Ammon's horn (tissue), 1 donor: Measurements from ENCODE around the gene CDC40.

Experiments used
- DNase-seq: peaks from one replicate; pipeline ENCODE4 v3.0.0-alpha.2; 2016; ENCODE audit warnings: low spot score

The CDC40 gene

GRCh38 chr6:110180228-110181008 is at the start of gene CDC40:
TSS of gene CDC40 (plus strand) at chr6:110180427. CDS start at chr6:110180445, 18 bp downstream.
- peak; percentile 84 for DNase-seq

- no peak for DNase-seq
These were observed 42.0 kb upstream of the CDC40 start for GRCh38 chr6:110137924-110138887.

GRCh38 chr6:110139052-110139451 is 41.2 kb upstream of the CDC40 start:
- no peak for DNase-seq

GRCh38 chr6:110140650-110141049 is 39.6 kb upstream of the CDC40 start:
- DNase-seq = no peak

- no peak for DNase-seq
These were observed 32.4 kb upstream of the CDC40 start for GRCh38 chr6:110147870-110148269.

GRCh38 chr6:110158479-110158878 is 21.7 kb upstream of the CDC40 start:
- no peak for DNase-seq

GRCh38 chr6:110170081-110170480 is 10.1 kb upstream of the CDC40 start:
- DNase-seq = no peak

GRCh38 chr6:110173506-110174132 is 6.6 kb upstream of the CDC40 start:
- DNase-seq = peak; percentile 16

GRCh38 chr6:110178626-110179405 is 1.4 kb upstream of the CDC40 start:
- DNase-seq = peak; percentile 88

- DNase-seq = peak; percentile 98
These were observed 610 bp upstream of the CDC40 start, which contains the start of gene WASF1 for GRCh38 chr6:110179406-110180227. TSS of gene WASF1 (minus strand) at chr6:110179670. CDS start at chr6:110127601, 52,069 bp downstream.

GRCh38 chr6:110181131-110182030 is 1.2 kb downstream of the CDC40 start:
- peak; percentile 24 for DNase-seq

- DNase-seq = no peak
These were observed 3.2 kb downstream of the CDC40 start for GRCh38 chr6:110183292-110183885.

- no peak for DNase-seq
These were observed 5.7 kb downstream of the CDC40 start for GRCh38 chr6:110185879-110186278.

GRCh38 chr6:110188791-110189190 is 8.6 kb downstream of the CDC40 start:
- no peak for DNase-seq

- DNase-seq = no peak
These were observed 10.5 kb downstream of the CDC40 start for GRCh38 chr6:110190726-110191125.

- no peak for DNase-seq
These were observed 11.2 kb downstream of the CDC40 start for GRCh38 chr6:110191477-110191876.

- no peak for DNase-seq
These were observed 15.4 kb downstream of the CDC40 start for GRCh38 chr6:110195639-110196038.

- DNase-seq = no peak
These were observed 16.6 kb downstream of the CDC40 start for GRCh38 chr6:110196874-110197273.

- DNase-seq = no peak
These were observed 18.3 kb downstream of the CDC40 start for GRCh38 chr6:110198561-110198960.
